ENCODE data around the gene P4HB. TPM values are rescaled to one million over a fixed set of nuclear protein-coding genes. Genes with fewer than 3 reads are reported as not detected.

Gene P4HB
- total RNA-seq, 1 donor from 2014 or later: 259 TPM

GRCh38 chr17:81898029-81898866 lies 37.9 kb upstream of the P4HB start:
- peaks cover 2% of the 10 kb centered on the region for H3K9me3 Mint-ChIP-seq (ENCODE audit: unreplicated experiment)
- H3K36me3 Mint-ChIP-seq (ENCODE audit: unreplicated experiment): no peaks in the 10 kb centered on the region
- peaks cover 5% of the 10 kb centered on the region for H3K27me3 Mint-ChIP-seq (ENCODE audit: unreplicated experiment)
- DNase-seq: no peak
- no peaks in the 10 kb centered on the region for H3K4me1 Mint-ChIP-seq (ENCODE audit: low read depth, unreplicated experiment)
- no peak for TF ChIP-seq CTCF (IDR thresholded peaks at IDR 0.05; ENCODE audit: partially characterized antibody, unreplicated experiment)
- no peak overlapping the region for H3K4me3 Mint-ChIP-seq (ENCODE audit: unreplicated experiment)
- no peak overlapping the region for H3K27ac Mint-ChIP-seq (ENCODE audit: unreplicated experiment)

GRCh38 chr17:81895400-81895799 lies 35.1 kb upstream of the P4HB start:
- no peak overlapping the region for H3K27ac Mint-ChIP-seq (ENCODE audit: unreplicated experiment)
- H3K27me3 Mint-ChIP-seq (ENCODE audit: unreplicated experiment): no peaks in the 10 kb centered on the region
- no peak for TF ChIP-seq CTCF (IDR thresholded peaks at IDR 0.05; ENCODE audit: partially characterized antibody, unreplicated experiment)
- H3K4me3 Mint-ChIP-seq (ENCODE audit: unreplicated experiment): no peak overlapping the region
- no peaks in the 10 kb centered on the region for H3K4me1 Mint-ChIP-seq (ENCODE audit: low read depth, unreplicated experiment)
- H3K36me3 Mint-ChIP-seq (ENCODE audit: unreplicated experiment): no peaks in the 10 kb centered on the region
- no peaks in the 10 kb centered on the region for H3K9me3 Mint-ChIP-seq (ENCODE audit: unreplicated experiment)
- no peak for DNase-seq

GRCh38 chr17:81891303-81891552 lies 30.9 kb upstream of the P4HB start:
- H3K27ac Mint-ChIP-seq (ENCODE audit: unreplicated experiment): peak overlapping the region; percentile 76
- H3K4me3 Mint-ChIP-seq (ENCODE audit: unreplicated experiment): peak overlapping the region; percentile 90
- no peaks in the 10 kb centered on the region for H3K36me3 Mint-ChIP-seq (ENCODE audit: unreplicated experiment)
- no peak for DNase-seq
- no peak for TF ChIP-seq CTCF (IDR thresholded peaks at IDR 0.05; ENCODE audit: partially characterized antibody, unreplicated experiment)
- peaks cover 7% of the 10 kb centered on the region for H3K27me3 Mint-ChIP-seq (ENCODE audit: unreplicated experiment)
- H3K4me1 Mint-ChIP-seq (ENCODE audit: low read depth, unreplicated experiment): no peaks in the 10 kb centered on the region
- H3K9me3 Mint-ChIP-seq (ENCODE audit: unreplicated experiment): no peaks in the 10 kb centered on the region

- TF ChIP-seq CTCF (IDR thresholded peaks at IDR 0.05; ENCODE audit: partially characterized antibody, unreplicated experiment): no peak
- Mint-ChIP-seq H3K4me3 (ENCODE audit: unreplicated experiment) (peak overlapping the region; percentile 79), H3K27ac (ENCODE audit: unreplicated experiment) (peak overlapping the region; percentile 66), H3K9me3 (ENCODE audit: unreplicated experiment) (peaks cover 2% of the 10 kb centered on the region), H3K36me3 (ENCODE audit: unreplicated experiment) (no peaks in the 10 kb centered on the region), H3K27me3 (ENCODE audit: unreplicated experiment) (peaks cover 7% of the 10 kb centered on the region), H3K4me1 (ENCODE audit: low read depth, unreplicated experiment) (no peaks in the 10 kb centered on the region)
- DNase-seq: no peak
Measured at GRCh38 chr17:81890447-81891302, 30.3 kb upstream of the P4HB start.

- no peak for TF ChIP-seq CTCF (IDR thresholded peaks at IDR 0.05; ENCODE audit: partially characterized antibody, unreplicated experiment)
- Mint-ChIP-seq H3K36me3 (ENCODE audit: unreplicated experiment) (no peaks in the 10 kb centered on the region), H3K4me3 (ENCODE audit: unreplicated experiment) (peak overlapping the region; percentile 79), H3K9me3 (ENCODE audit: unreplicated experiment) (peaks cover 2% of the 10 kb centered on the region), H3K27ac (ENCODE audit: unreplicated experiment) (no peak overlapping the region), H3K4me1 (ENCODE audit: low read depth, unreplicated experiment) (no peaks in the 10 kb centered on the region), H3K27me3 (ENCODE audit: unreplicated experiment) (peaks cover 7% of the 10 kb centered on the region)
- no peak for DNase-seq
Measured at GRCh38 chr17:81889602-81890001, 29.3 kb upstream of the P4HB start.

All from glutamatergic neuron (in vitro differentiated cells).